Mucosa of stomach (tissue), 1 donor: ENCODE results near the gene HNRNPUL1.
"Not testable (repeated sequence)": the region's sequence is repeated elsewhere in the genome, so short reads cannot be mapped to it uniquely, and the experiment has no call there.

ENCODE experiments used
- H3K27me3 ChIP-seq: one replicate; pipeline ENCODE4 v1.7.0; 2013; ENCODE audit warnings: mild to moderate bottlenecking, low read length; ENCODE audit not compliant: control insufficient read depth, insufficient read depth
- H3K36me3 ChIP-seq: one replicate; pipeline ENCODE4 v1.7.0; 2013; ENCODE audit warnings: low read length; ENCODE audit not compliant: control insufficient read depth, insufficient read depth
- H3K4me1 ChIP-seq: one replicate; pipeline ENCODE4 v1.7.0; 2013; ENCODE audit warnings: mild to moderate bottlenecking, low read length; ENCODE audit not compliant: control insufficient read depth, insufficient read depth
- H3K4me3 ChIP-seq: one replicate; pipeline ENCODE4 v1.7.0; 2013; ENCODE audit warnings: low read length
- H3K9ac ChIP-seq: one replicate; pipeline ENCODE4 v1.7.0; 2013; ENCODE audit warnings: mild to moderate bottlenecking, low read length, moderate library complexity
- H3K9me3 ChIP-seq: one replicate; pipeline ENCODE4 v1.7.0; 2013; ENCODE audit warnings: mild to moderate bottlenecking, low read length, moderate library complexity; ENCODE audit not compliant: control insufficient read depth
- donor health status: Pancreatic carcinoma.

The HNRNPUL1 gene

DNA sequence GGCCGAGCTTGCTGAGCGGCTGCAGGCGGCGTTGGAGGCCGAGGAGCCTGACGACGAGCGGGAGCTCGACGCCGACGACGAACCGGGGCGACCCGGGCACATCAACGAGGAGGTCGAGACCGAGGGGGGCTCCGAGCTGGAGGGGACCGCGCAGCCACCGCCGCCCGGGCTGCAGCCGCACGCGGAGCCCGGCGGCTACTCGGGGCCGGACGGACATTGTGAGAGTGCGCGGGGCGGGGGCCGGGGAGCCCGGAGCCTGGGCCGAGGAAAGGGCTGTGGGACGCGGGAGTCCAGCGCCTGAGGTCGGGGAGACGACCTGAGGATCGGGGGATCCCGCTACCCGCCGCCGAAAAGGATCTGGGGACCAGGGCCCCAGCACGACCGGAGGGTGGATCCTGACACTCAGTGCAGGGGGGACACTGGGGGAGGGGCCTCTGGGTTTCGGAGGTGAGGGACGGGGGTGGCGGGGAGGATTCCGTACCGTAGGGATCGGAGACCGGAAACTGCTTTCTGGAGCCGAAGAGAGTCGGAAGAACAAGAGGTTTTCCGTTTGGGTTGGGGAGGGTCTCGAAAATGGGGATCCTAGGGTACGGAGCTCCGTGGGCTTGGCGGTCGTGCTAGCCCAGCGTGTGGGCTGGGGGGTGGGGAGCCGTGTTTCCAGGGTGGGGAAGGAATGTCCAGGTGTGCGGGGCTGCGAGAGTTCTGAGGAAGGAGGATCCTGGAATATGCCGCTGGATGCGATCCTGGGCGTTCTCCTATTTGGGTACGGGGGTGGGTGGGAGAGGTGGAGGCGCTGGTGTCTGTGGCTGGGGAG is 616 bp downstream of the HNRNPUL1 start:
- H3K4me1 ChIP-seq, result peaks cover 25% of the 10 kb centered on the region
- H3K4me3 ChIP-seq, result peak overlapping the region; percentile 53
- no peaks in the 10 kb centered on the region for H3K9me3 ChIP-seq
- H3K36me3 ChIP-seq, result peaks cover 8% of the 10 kb centered on the region
- H3K27me3 ChIP-seq, result no peaks in the 10 kb centered on the region
- H3K9ac ChIP-seq, result peak overlapping the region; percentile 98

DNA sequence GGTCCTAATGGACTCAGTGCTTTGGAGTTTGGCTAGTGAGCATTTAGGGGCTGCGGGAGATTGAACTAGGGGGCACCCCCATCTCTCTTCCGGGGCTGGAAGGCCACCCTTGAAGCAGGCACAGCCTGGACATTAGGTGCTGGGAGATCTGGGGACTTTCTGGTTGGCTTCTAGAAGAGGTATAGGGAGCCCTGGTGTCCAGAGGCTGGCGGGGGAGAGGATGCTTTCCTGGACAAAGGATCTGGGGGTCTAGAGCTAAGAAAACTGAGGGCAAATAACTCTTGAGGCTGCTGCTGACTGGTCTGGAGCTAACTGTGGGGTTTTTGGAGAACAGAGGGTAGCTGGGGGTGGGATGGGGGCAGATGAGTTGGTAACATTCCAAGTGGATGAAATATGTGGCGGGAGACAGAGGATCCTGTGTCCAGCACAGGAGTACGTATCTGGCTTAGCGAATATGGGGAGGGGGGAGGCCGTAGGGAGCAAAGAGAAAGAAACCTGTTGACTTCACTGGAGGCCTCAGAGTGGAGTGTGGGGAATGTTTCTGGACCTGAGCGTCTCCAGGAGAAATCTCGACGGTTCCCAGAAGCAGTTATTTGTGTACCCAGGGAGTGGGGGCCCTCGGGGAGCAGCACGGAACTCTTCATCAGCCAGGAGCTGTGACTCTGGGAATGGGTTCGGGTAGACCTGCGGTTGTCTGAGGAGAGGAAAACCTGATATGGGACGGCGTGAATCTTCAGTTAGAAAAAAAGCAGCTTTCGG is 1.4 kb downstream of the HNRNPUL1 start:
- Histone ChIP-seq H3K4me1 (peaks cover 25% of the 10 kb centered on the region), H3K9me3 (no peaks in the 10 kb centered on the region), H3K9ac (peak overlapping the region; percentile 98), H3K4me3 (peak overlapping the region; percentile 53), H3K27me3 (no peaks in the 10 kb centered on the region), H3K36me3 (peaks cover 8% of the 10 kb centered on the region)

- Histone ChIP-seq H3K9me3 (no peaks in the 10 kb centered on the region), H3K4me3 (no peak overlapping the region), H3K4me1 (peaks cover 17% of the 10 kb centered on the region), H3K9ac (no peak overlapping the region), H3K27me3 (no peaks in the 10 kb centered on the region), H3K36me3 (peaks cover 34% of the 10 kb centered on the region)
Observed at GRCh38 chr19:41269055-41269454, 4.9 kb downstream of the HNRNPUL1 start.

DNA sequence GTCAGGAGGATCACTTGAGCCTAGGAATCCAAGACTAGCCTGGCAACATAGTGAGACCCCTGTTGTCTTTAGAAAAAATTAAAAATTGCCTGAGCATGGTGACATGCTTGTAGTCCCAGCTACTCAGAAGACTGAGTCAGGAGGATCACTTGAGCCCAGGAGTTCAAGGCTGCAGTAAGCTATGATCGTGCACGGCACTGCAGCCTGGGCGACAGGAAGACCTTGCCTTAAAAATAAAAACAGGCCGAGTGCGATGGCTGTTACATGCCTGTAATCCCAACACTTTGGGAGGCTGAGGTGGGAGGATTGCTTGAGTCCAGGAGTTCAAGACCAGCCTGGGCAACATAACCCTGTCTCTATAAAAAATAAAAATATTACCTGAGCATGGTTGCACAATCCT is 5.4 kb downstream of the HNRNPUL1 start:
- no peaks in the 10 kb centered on the region for H3K27me3 ChIP-seq
- no peak overlapping the region for H3K4me3 ChIP-seq
- peaks cover 17% of the 10 kb centered on the region for H3K4me1 ChIP-seq
- H3K9ac ChIP-seq, result no peak overlapping the region
- peaks cover 39% of the 10 kb centered on the region for H3K36me3 ChIP-seq
- no peaks in the 10 kb centered on the region for H3K9me3 ChIP-seq

DNA sequence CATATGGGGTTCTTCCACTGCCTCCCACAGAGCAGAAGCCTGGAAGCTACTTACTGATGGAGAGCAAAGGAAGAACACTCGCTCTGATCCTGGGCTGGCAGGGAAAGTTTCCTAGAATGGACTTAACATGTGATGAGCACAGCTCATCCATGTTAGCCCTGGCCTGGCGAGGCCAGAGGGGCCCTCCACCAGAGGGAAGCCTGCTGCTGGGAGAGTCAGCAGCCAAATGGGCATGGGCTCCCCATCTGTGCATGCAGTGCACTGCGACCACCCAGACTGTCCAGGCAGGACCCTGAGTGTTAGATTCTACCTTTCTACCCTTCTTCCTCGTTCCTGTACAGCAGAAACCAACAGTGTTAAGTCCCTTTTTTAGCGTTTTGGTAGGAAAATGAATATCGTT is 8.9 kb downstream of the HNRNPUL1 start:
- no peaks in the 10 kb centered on the region for H3K9me3 ChIP-seq
- no peaks in the 10 kb centered on the region for H3K4me1 ChIP-seq
- peaks cover 48% of the 10 kb centered on the region for H3K36me3 ChIP-seq
- no peak overlapping the region for H3K4me3 ChIP-seq
- no peaks in the 10 kb centered on the region for H3K27me3 ChIP-seq
- H3K9ac ChIP-seq, result no peak overlapping the region

GRCh38 chr19:41274802-41275201 is 10.6 kb downstream of the HNRNPUL1 start:
- Histone ChIP-seq H3K9ac (no peak overlapping the region), H3K4me3 (no peak overlapping the region), H3K4me1 (no peaks in the 10 kb centered on the region), H3K36me3 (peaks cover 52% of the 10 kb centered on the region), H3K27me3 (no peaks in the 10 kb centered on the region), H3K9me3 (no peaks in the 10 kb centered on the region)

DNA sequence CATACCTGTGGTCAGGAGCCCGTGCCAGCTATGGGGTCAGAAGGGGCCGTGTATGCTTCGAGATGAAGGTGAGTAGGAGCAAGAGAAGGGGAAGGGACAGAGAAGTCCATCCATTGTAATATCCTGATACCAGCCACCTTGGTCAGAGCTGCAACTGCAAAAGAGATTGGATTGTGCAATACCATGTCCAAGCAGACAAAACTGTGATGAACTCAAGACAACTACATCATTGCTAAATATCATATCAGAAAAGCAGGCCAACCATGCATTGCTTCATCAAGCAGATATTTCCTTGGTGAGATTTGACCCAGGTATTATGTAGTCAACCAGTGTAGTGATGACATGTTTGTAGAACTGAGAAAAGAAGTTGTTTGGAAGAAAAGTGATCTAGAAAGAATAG is 12.1 kb downstream of the HNRNPUL1 start:
- no peaks in the 10 kb centered on the region for H3K4me1 ChIP-seq
- H3K27me3 ChIP-seq, result no peaks in the 10 kb centered on the region
- no peaks in the 10 kb centered on the region for H3K9me3 ChIP-seq
- no peak overlapping the region for H3K4me3 ChIP-seq
- H3K9ac ChIP-seq, result no peak overlapping the region
- H3K36me3 ChIP-seq, result peaks cover 55% of the 10 kb centered on the region

DNA sequence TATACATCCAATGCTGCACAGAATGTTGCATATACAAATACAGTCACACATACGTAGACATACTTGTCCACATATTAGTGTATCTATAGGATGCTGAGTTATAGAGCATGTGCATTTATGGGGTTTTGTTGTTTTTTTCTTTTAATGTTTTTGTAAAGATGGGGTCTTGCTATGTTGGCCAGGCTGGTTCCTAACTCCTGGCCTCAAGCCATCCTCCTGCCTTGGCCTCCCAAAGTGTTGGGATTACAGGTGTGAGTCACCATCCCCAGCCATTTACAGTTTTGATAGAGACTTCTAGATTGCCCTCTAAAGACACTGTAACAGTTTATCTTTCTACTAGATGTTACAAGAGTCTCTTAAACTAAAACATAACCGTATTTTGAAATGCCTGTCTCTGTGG is 14.3 kb downstream of the HNRNPUL1 start:
- Histone ChIP-seq H3K4me3 (no peak overlapping the region), H3K9ac (no peak overlapping the region), H3K9me3 (no peaks in the 10 kb centered on the region), H3K27me3 (no peaks in the 10 kb centered on the region), H3K36me3 (peaks cover 44% of the 10 kb centered on the region), H3K4me1 (no peaks in the 10 kb centered on the region)

- Histone ChIP-seq H3K4me1 (no peaks in the 10 kb centered on the region), H3K27me3 (no peaks in the 10 kb centered on the region), H3K9me3 (no peaks in the 10 kb centered on the region), H3K36me3 (peaks cover 13% of the 10 kb centered on the region), H3K9ac (no peak overlapping the region), H3K4me3 (no peak overlapping the region)
Observed at GRCh38 chr19:41288673-41289530, 24.7 kb downstream of the HNRNPUL1 start.

- H3K27me3 ChIP-seq, H3K9me3 ChIP-seq, H3K4me3 ChIP-seq, H3K9ac ChIP-seq, H3K4me1 ChIP-seq: not testable (repeated sequence)
- peaks cover 22% of the 10 kb centered on the region for H3K36me3 ChIP-seq
Observed at GRCh38 chr19:41289814-41290213, 25.6 kb downstream of the HNRNPUL1 start.

GRCh38 chr19:41294393-41294792 is 30.2 kb downstream of the HNRNPUL1 start:
- Histone ChIP-seq H3K4me1 (peaks cover 46% of the 10 kb centered on the region), H3K36me3 (peaks cover 39% of the 10 kb centered on the region), H3K9me3 (no peaks in the 10 kb centered on the region), H3K27me3 (no peaks in the 10 kb centered on the region), H3K9ac (no peak overlapping the region), H3K4me3 (no peak overlapping the region)

DNA sequence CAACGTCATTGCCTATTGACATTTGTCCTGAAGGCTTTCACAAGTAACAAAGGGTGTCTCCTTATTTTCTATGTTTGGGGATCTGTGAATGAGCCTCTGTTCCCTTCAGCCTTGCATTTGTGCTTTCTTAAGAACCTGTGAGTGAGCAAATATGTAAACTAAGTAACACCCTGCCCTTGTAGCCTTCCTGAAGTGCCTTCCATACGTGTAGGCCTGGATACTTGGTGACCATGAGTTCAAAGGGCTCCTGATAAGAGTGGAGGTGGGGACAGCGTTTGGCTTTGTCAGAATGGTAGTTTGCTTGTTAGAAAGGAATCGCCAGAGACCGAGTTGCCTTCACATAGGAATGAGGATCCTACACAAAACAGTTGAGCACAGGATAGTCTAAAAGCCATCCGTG is 31.3 kb downstream of the HNRNPUL1 start:
- H3K4me3 ChIP-seq, result no peak overlapping the region
- peaks cover 57% of the 10 kb centered on the region for H3K4me1 ChIP-seq
- H3K9me3 ChIP-seq, result no peaks in the 10 kb centered on the region
- no peaks in the 10 kb centered on the region for H3K27me3 ChIP-seq
- H3K9ac ChIP-seq, result no peak overlapping the region
- peaks cover 43% of the 10 kb centered on the region for H3K36me3 ChIP-seq
